ENCODE data around the gene TAB2. TPM values are rescaled to one million over a fixed set of nuclear protein-coding genes. Genes with fewer than 3 reads are reported as not detected.

TAB2 gene, protein sequence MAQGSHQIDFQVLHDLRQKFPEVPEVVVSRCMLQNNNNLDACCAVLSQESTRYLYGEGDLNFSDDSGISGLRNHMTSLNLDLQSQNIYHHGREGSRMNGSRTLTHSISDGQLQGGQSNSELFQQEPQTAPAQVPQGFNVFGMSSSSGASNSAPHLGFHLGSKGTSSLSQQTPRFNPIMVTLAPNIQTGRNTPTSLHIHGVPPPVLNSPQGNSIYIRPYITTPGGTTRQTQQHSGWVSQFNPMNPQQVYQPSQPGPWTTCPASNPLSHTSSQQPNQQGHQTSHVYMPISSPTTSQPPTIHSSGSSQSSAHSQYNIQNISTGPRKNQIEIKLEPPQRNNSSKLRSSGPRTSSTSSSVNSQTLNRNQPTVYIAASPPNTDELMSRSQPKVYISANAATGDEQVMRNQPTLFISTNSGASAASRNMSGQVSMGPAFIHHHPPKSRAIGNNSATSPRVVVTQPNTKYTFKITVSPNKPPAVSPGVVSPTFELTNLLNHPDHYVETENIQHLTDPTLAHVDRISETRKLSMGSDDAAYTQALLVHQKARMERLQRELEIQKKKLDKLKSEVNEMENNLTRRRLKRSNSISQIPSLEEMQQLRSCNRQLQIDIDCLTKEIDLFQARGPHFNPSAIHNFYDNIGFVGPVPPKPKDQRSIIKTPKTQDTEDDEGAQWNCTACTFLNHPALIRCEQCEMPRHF
- total RNA-seq = 50.6 and 53.8 TPM in 2 replicates
- long read RNA-seq, partial matches to known transcripts = 22 of 30 reads
- long read RNA-seq, other reads (novel, unspliced or antisense) = 8 of 30 reads

GRCh38 chr6:149317644-149318571 is at the start of gene TAB2:
TAB2 (plus strand) TSS chr6:149317712; CDS start chr6:149369998, 52,286 bp downstream.
- DNase-seq (ENCODE audit: extremely low spot score, unreplicated experiment) = peak; percentile 84
- TF ChIP-seq, protein P1, sequence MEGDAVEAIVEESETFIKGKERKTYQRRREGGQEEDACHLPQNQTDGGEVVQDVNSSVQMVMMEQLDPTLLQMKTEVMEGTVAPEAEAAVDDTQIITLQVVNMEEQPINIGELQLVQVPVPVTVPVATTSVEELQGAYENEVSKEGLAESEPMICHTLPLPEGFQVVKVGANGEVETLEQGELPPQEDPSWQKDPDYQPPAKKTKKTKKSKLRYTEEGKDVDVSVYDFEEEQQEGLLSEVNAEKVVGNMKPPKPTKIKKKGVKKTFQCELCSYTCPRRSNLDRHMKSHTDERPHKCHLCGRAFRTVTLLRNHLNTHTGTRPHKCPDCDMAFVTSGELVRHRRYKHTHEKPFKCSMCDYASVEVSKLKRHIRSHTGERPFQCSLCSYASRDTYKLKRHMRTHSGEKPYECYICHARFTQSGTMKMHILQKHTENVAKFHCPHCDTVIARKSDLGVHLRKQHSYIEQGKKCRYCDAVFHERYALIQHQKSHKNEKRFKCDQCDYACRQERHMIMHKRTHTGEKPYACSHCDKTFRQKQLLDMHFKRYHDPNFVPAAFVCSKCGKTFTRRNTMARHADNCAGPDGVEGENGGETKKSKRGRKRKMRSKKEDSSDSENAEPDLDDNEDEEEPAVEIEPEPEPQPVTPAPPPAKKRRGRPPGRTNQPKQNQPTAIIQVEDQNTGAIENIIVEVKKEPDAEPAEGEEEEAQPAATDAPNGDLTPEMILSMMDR (IDR thresholded peaks at IDR 0.05) = no peak
- H3K4me3 Mint-ChIP-seq (ENCODE audit: unreplicated experiment) = peak within 1 kb of the TSS; percentile 81
- H3K36me3 Mint-ChIP-seq (ENCODE audit: unreplicated experiment) = no peaks in the 10 kb centered on the region
- no peaks in the 10 kb centered on the region for H3K9me3 Mint-ChIP-seq (ENCODE audit: unreplicated experiment)
- peak within 1 kb of the TSS; percentile 90 for H3K27ac Mint-ChIP-seq (ENCODE audit: unreplicated experiment)
- H3K4me1 Mint-ChIP-seq (ENCODE audit: unreplicated experiment) = peaks cover 41% of the 10 kb centered on the region
- H3K27me3 Mint-ChIP-seq (ENCODE audit: unreplicated experiment) = peaks cover 2% of the 10 kb centered on the region

GRCh38 chr6:149268146-149268545 is 49.4 kb upstream of the TAB2 start:
- Mint-ChIP-seq H3K4me3 (ENCODE audit: unreplicated experiment) (no peak overlapping the region), H3K27me3 (ENCODE audit: unreplicated experiment) (no peaks in the 10 kb centered on the region), H3K27ac (ENCODE audit: unreplicated experiment) (no peak overlapping the region), H3K4me1 (ENCODE audit: unreplicated experiment) (peaks cover 3% of the 10 kb centered on the region), H3K36me3 (ENCODE audit: unreplicated experiment) (no peaks in the 10 kb centered on the region), H3K9me3 (ENCODE audit: unreplicated experiment) (no peaks in the 10 kb centered on the region)
- no peak for DNase-seq (ENCODE audit: extremely low spot score, unreplicated experiment)
- TF ChIP-seq, protein P1 (IDR thresholded peaks at IDR 0.05) = no peak

- Mint-ChIP-seq H3K27ac (ENCODE audit: unreplicated experiment) (no peak overlapping the region), H3K27me3 (ENCODE audit: unreplicated experiment) (no peaks in the 10 kb centered on the region), H3K36me3 (ENCODE audit: unreplicated experiment) (no peaks in the 10 kb centered on the region), H3K4me3 (ENCODE audit: unreplicated experiment) (no peak overlapping the region), H3K9me3 (ENCODE audit: unreplicated experiment) (no peaks in the 10 kb centered on the region), H3K4me1 (ENCODE audit: unreplicated experiment) (peaks cover 3% of the 10 kb centered on the region)
- TF ChIP-seq, protein P1 (IDR thresholded peaks at IDR 0.05) = no peak
- no peak for DNase-seq (ENCODE audit: extremely low spot score, unreplicated experiment)
Observed at GRCh38 chr6:149268768-149269167, 48.7 kb upstream of the TAB2 start.

GRCh38 chr6:149270616-149271015 is 46.9 kb upstream of the TAB2 start:
- no peak for DNase-seq (ENCODE audit: extremely low spot score, unreplicated experiment)
- Mint-ChIP-seq H3K4me1 (ENCODE audit: unreplicated experiment) (peaks cover 3% of the 10 kb centered on the region), H3K9me3 (ENCODE audit: unreplicated experiment) (no peaks in the 10 kb centered on the region), H3K36me3 (ENCODE audit: unreplicated experiment) (no peaks in the 10 kb centered on the region), H3K4me3 (ENCODE audit: unreplicated experiment) (no peak overlapping the region), H3K27me3 (ENCODE audit: unreplicated experiment) (no peaks in the 10 kb centered on the region), H3K27ac (ENCODE audit: unreplicated experiment) (no peak overlapping the region)
- TF ChIP-seq, protein P1 (IDR thresholded peaks at IDR 0.05) = no peak

Data from osteocyte (in vitro differentiated cells).